CD14-positive monocyte (primary cell): Measurements from ENCODE around the gene DYDC2. TPM values are rescaled to one million over a fixed set of nuclear protein-coding genes. Genes with fewer than 3 reads are reported as not detected.

Experiments
- DNase-seq, 3 donors: peaks; one replicate each; pipeline ENCODE4 v3.0.0-alpha.2; 2011 to 2022
- H2AFZ ChIP-seq: 2 replicates; pipeline ENCODE4 v1.6.0; 2012; ENCODE audit warnings: mild to moderate bottlenecking, low read depth, low read length, inconsistent platforms; ENCODE audit not compliant: insufficient read depth, poor library complexity, severe bottlenecking
- H3K27ac ChIP-seq, 2 donors: 1 replicate in 1 of 2; 2 replicates in 1 of 2; pipeline ENCODE4 v1.5.1; 2012 to 2013; ENCODE audit warnings: low read length in 2 of 2, control low read depth in 1 of 2, inconsistent platforms in 1 of 2, low read depth in 1 of 2, mild to moderate bottlenecking in 1 of 2
- H3K27me3 ChIP-seq, 2 donors: one replicate each; pipeline versions ENCODE4 v1.6.0 to v1.6.1; 2011 to 2013; ENCODE audit warnings: low read length in 2 of 2; ENCODE audit not compliant: control insufficient read depth in 2 of 2, insufficient read depth in 2 of 2
- H3K36me3 ChIP-seq, 2 donors: replicated peaks in 1 of 2; 1 replicate in 1 of 2; 2 replicates in 1 of 2; pipeline versions ENCODE4 v1.5.1 to v1.6.1; 2012 to 2013; ENCODE audit warnings: low read length in 2 of 2, control low read depth in 1 of 2, inconsistent platforms in 1 of 2, mild to moderate bottlenecking in 1 of 2; ENCODE audit not compliant: insufficient read depth in 2 of 2, control insufficient read depth in 1 of 2
- H3K4me1 ChIP-seq, 2 donors: 1 replicate in 1 of 2; 2 replicates in 1 of 2; pipeline versions ENCODE4 v1.5.1 to v1.6.1; 2012 to 2013; ENCODE audit warnings: low read length in 2 of 2, control low read depth in 1 of 2, inconsistent platforms in 1 of 2, mild to moderate bottlenecking in 1 of 2, moderate library complexity in 1 of 2; ENCODE audit not compliant: insufficient read depth in 2 of 2, control insufficient read depth in 1 of 2
- H3K4me2 ChIP-seq: replicated peaks from 2 replicates; pipeline ENCODE3; 2012; ENCODE audit warnings: low read length, moderate library complexity, mild to moderate bottlenecking; ENCODE audit not compliant: poor library complexity, severe bottlenecking; ENCODE audit errors: extremely low read depth
- H3K4me3 ChIP-seq, 3 experiments: fragments of 200-600 bp in 1 of 3; sonication (generic) in 1 of 3; replicated peaks in 1 of 3; 1 replicate in 2 of 3; 2 replicates in 1 of 3; pipeline ENCODE4 v1.5.1; 2011 to 2013; ENCODE audit warnings: low read length in 3 of 3, mild to moderate bottlenecking in 3 of 3, control low read depth in 2 of 3, low read depth in 2 of 3, inconsistent platforms in 1 of 3, moderate library complexity in 1 of 3
- H3K79me2 ChIP-seq: 2 replicates; pipeline ENCODE4 v1.6.0; 2012; ENCODE audit warnings: mild to moderate bottlenecking, control low read depth, inconsistent platforms, low read length, moderate library complexity; ENCODE audit not compliant: insufficient read depth
- H3K9ac ChIP-seq: 2 replicates; pipeline ENCODE4 v1.6.0; 2017; ENCODE audit warnings: low read length, mild to moderate bottlenecking; ENCODE audit not compliant: insufficient read depth, poor library complexity, severe bottlenecking
- H3K9me3 ChIP-seq, 2 donors: replicated peaks in 1 of 2; 1 replicate in 1 of 2; 2 replicates in 1 of 2; pipeline versions ENCODE4 v1.5.1 to v1.6.1; 2012 to 2013; ENCODE audit warnings: low read length in 2 of 2, control low read depth in 1 of 2; ENCODE audit not compliant: control insufficient read depth in 1 of 2, insufficient read depth in 1 of 2
- H4K20me1 ChIP-seq: 2 replicates; pipeline ENCODE4 v1.6.0; 2012; ENCODE audit warnings: mild to moderate bottlenecking, low read length, control low read depth, moderate library complexity; ENCODE audit not compliant: insufficient read depth
- H3K27ac Mint-ChIP-seq, 7 donors: one replicate each; pipeline ENCODE4 v1.8.0; 2020; ENCODE audit warnings: mild to moderate bottlenecking in 7 of 7, mixed read lengths in 7 of 7, moderate library complexity in 6 of 7, inconsistent platforms in 2 of 7
- H3K27me3 Mint-ChIP-seq, 3 donors: one replicate each; pipeline ENCODE4 v1.8.0; 2021 to 2022; ENCODE audit warnings: low read depth in 3 of 3, mild to moderate bottlenecking in 3 of 3, mixed read lengths in 3 of 3, moderate library complexity in 3 of 3, inconsistent platforms in 1 of 3
- H3K36me3 Mint-ChIP-seq, 2 donors: one replicate each; pipeline ENCODE4 v1.8.0; 2020; ENCODE audit warnings: mixed read lengths in 2 of 2, inconsistent platforms in 1 of 2, mild to moderate bottlenecking in 1 of 2
- H3K4me1 Mint-ChIP-seq: one replicate; pipeline ENCODE4 v1.8.0; 2020; ENCODE audit warnings: mild to moderate bottlenecking, mixed read lengths
- H3K4me3 Mint-ChIP-seq, 2 donors: one replicate each; pipeline ENCODE4 v1.8.0; 2020; ENCODE audit warnings: mild to moderate bottlenecking in 2 of 2, mixed read lengths in 2 of 2, moderate library complexity in 1 of 2
- H3K9me3 Mint-ChIP-seq, 7 donors: one replicate each; pipeline ENCODE4 v1.8.0; 2020 to 2022; ENCODE audit warnings: mixed read lengths in 7 of 7, mild to moderate bottlenecking in 6 of 7, moderate library complexity in 6 of 7, inconsistent platforms in 2 of 7
- CTCF ChIP-seq: fragments of 200-600 bp; IDR thresholded peaks from one replicate; pipeline ENCODE4 v1.8.0; 2022; ENCODE audit warnings: antibody characterized with exemption, mild to moderate bottlenecking
- WGBS: methylation state at CpG from one replicate; pipeline ENCODE4 v1.1.5; 2013; ENCODE audit warnings: missing lambda C conversion rate; ENCODE audit not compliant: insufficient coverage; 5-methylcytosine and 5-hydroxymethylcytosine counted together
- intact Hi-C, 2 donors: fragments of 100-400 bp; cut with micrococcal nuclease; formaldehyde crosslinking; loops; one replicate each; pipeline versions ENCODE4 v1.15.0 to v1.15.1; 2023
- polyA plus RNA-seq, 3 donors: library from polyadenylated mRNA; depleted of rRNA in 1 of 3; unstranded in 2 of 3; stranded (reverse) in 1 of 3; fragments of 300-500 nt in 2 of 3; fragments of >200 nt in 1 of 3; fragmentation: Illumina TruSeq in 2 of 3; gene quantifications; 1 replicate in 2 of 3; 2 replicates in 1 of 3; pipeline ENCODE4 v1.2.3, GENCODE V29; 2012 to 2021

DYDC2 gene
- polyA plus RNA-seq, 3 donors: not detected

GRCh38 chr10:80390740-80391139, 34.2 kb downstream of the DYDC2 start:
- Histone ChIP-seq H3K9me3 (no peaks in the 10 kb centered on the region), H3K9ac (no peak overlapping the region), H3K4me2 (no peak overlapping the region), H3K4me1 (peaks cover 51 to 55% of the 10 kb centered on the region in 2 donors), H3K4me3 (no peak overlapping the region), H4K20me1 (no peaks in the 10 kb centered on the region), H3K36me3 (no peaks in the 10 kb centered on the region), H3K79me2 (no peaks in the 10 kb centered on the region), H2AFZ (no peak overlapping the region), H3K27ac (no peak overlapping the region), H3K27me3 (no peaks in the 10 kb centered on the region)
- Mint-ChIP-seq H3K4me3 (no peak overlapping the region), H3K36me3 (no peaks in the 10 kb centered on the region), H3K4me1 (peaks cover 55% of the 10 kb centered on the region), H3K27ac (peak overlapping the region in 2 of 7 donors; percentile 50 to 71), H3K27me3 (peaks cover 0 to 3% (median 1%) of the 10 kb centered on the region in 3 donors), H3K9me3 (no peaks in the 10 kb centered on the region)
- intact Hi-C loops: no loop called here
- no peak for TF ChIP-seq CTCF
- DNase-seq: no peak
- WGBS: 100% methylated on average over 4 of the region's 9 CpGs

- Histone ChIP-seq H3K36me3 (no peaks in the 10 kb centered on the region), H3K9ac (peak overlapping the region; percentile 18), H3K9me3 (no peaks in the 10 kb centered on the region), H3K4me2 (peak overlapping the region; percentile 54), H4K20me1 (no peaks in the 10 kb centered on the region), H3K27ac (peak overlapping the region; percentile 55 to 72), H3K4me1 (peaks cover 51 to 55% of the 10 kb centered on the region in 2 donors), H3K27me3 (no peaks in the 10 kb centered on the region), H3K4me3 (peak overlapping the region in 2 of 3 experiments; percentile 34 to 59), H3K79me2 (no peaks in the 10 kb centered on the region), H2AFZ (peak overlapping the region; percentile 63)
- TF ChIP-seq CTCF: no peak
- Mint-ChIP-seq H3K27me3 (peaks cover 0 to 3% (median 0%) of the 10 kb centered on the region in 3 donors), H3K4me1 (peaks cover 50% of the 10 kb centered on the region), H3K27ac (peak overlapping the region; percentile 79 to 96 (median 88)), H3K36me3 (no peaks in the 10 kb centered on the region), H3K4me3 (peak overlapping the region; percentile 59 to 86), H3K9me3 (no peaks in the 10 kb centered on the region)
- intact Hi-C loops: no loop called here
- WGBS: no CpG with 5 or more reads among the region's 6 CpGs
- peak; percentile 21 to 70 (median 62) for DNase-seq
Measured at GRCh38 chr10:80392250-80392649, 35.7 kb downstream of the DYDC2 start.
